GM10847 (cell line): Measurements from ENCODE around the gene ZNF140.
A peak's percentile ranks its signal among the peaks of the same experiment; 100 is the strongest.

Source experiments
- POLR2A ChIP-seq: IDR thresholded peaks from 2 replicates; pipeline ENCODE4 v1.6.1; 2011; ENCODE audit not compliant: insufficient read length; ENCODE audit errors: extremely low read depth

ZNF140 gene

DNA sequence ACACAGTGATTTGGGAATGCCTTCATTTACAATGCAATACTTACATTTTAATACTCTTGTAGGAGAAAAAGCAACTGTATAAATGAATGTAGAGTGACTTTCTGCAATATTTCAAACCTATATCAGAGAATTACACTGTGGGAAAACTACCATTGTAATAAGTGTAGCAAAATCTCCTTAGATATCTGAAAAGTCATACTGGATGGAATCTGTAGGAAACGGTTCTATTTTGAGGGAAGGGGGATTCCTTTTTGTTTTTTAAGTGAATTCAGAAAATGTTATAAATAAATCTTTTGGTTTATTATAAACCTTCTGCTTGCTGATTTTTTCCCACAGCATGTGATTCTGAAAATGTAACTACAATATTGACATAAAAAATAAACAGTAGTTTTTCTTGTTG is 26.4 kb downstream of the ZNF140 start:
- no peak for TF ChIP-seq POLR2A

- TF ChIP-seq POLR2A, result no peak
Observed at GRCh38 chr12:133108150-133108549, 27.4 kb downstream of the ZNF140 start.

GRCh38 chr12:133120385-133121191 is 39.9 kb downstream of the ZNF140 start:
- TF ChIP-seq POLR2A, result no peak

DNA sequence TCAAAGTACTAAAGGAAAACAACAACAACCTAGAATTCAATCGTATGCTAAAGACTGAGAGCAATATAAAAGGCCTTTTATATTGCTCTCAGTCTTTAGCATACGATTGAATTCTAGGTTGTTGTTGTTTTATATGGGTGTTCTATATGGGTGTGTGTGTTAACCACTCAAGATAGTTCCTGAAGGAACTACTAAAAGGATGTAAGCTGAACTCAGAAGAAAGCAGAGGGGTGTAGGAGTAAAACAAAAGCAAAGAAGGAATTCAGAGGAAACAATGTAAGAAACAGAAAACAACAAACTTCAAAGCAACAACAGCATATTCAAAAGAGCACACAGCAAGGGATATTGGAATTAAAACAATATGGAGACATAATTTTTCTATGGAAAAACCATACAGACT is 44.0 kb downstream of the ZNF140 start:
- no peak for TF ChIP-seq POLR2A

GRCh38 chr12:133129368-133130037 is 48.8 kb downstream of the ZNF140 start:
- no peak for TF ChIP-seq POLR2A

DNA sequence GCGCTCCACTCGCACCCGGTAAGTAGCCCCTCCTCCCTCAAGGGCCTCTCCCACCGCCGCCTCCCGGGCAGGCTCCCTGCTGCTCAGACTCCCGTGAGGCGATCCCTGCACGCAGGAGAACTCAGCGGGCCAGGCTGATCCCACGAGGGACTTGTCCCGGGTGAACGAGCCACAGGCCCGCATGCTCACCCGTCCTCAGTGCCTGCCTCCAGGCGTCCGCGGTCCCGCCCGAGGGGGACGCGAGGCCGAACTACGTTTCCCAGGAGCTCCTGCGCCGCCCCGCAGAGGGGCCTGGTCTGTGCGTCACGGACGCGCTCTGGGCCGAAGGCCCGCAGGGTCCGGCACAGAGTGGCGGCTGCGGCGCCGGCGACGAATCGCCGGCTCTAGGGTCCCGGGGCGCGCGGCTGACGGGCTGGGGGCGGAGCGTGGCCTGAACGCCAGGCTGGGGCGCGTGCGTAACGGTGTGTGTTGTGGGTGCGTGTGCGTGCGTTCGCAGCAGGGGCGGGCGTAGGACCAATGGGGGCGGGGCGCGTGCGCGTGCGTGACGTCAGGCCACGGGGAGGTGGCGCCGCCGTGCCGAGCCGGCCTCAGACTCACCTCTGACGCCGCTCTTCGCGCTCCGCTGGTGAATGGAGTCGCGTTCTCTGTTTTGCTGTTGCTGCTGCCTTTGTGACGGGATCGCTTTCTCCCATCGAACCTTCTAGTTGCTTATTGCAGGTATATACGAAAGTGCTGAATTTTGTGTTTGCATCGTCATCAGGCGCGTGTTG is 49.5 kb downstream of the ZNF140 start, which contains the start of the genes ZNF10 and ZNF891:
TSS of gene ZNF10 (plus strand) at position 590 of the 770 bp plus-strand sequence. CDS start 13,866 bp downstream, outside the sequence.
TSS of gene ZNF891 (minus strand) at position 237 of the 770 bp plus-strand sequence. CDS start 8,356 bp downstream, outside the sequence.
- peak; percentile 77 for TF ChIP-seq POLR2A

DNA sequence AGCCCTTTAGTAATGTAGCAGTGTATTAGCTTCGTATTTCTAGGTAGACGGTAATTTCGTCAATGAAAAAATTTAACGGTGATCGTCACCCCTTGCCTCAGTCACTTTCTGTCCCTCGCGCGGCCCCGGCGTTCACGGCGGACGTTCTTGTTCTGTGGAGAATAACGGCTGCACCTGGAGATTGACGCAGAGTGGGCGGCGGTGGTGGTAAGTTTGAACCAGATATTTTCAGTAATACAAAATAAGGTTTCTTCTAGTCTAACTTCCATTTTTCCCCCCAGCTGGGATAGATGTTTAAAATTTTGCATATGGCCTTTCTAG is 50.0 kb downstream of the ZNF140 start:
- TF ChIP-seq POLR2A, result no peak

DNA sequence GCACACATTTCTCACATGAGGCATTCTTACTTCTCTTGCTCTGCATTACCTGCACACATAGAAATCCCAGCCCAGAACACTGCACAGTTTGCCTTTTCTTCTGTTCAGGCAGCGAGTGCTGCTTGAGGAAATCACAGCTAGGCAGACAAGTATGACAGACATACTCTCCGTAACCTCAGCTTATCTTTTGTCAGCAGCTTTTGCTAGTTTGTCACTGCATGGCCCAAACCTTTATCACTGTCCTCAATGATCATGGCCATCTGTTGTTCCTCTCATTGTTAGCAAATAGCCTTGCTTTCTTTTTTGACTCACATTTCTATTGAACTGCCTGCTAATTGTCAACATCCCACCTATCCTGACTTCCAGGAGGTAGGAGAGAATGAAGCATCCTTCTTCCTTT is 55.0 kb downstream of the ZNF140 start:
- TF ChIP-seq POLR2A, result no peak

DNA sequence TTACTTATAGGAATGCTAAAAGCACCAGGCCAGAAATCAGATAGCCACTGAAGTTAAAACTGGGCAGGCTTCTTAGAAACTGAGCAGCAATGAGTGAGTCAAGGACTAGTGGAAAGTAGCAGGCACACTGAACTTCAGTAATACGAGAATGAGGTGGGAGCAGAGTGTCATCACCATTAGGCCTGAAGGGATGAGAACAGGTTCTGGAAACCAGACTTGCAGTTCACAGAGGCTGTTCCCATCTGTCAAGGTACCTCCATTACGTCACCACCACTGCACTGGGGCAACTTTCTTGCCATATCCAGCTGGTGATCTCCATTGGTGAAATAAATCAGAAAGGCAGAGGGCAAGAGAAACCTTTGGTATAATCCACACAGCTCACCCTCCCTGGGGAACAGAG is 65.3 kb downstream of the ZNF140 start:
- no peak for TF ChIP-seq POLR2A

DNA sequence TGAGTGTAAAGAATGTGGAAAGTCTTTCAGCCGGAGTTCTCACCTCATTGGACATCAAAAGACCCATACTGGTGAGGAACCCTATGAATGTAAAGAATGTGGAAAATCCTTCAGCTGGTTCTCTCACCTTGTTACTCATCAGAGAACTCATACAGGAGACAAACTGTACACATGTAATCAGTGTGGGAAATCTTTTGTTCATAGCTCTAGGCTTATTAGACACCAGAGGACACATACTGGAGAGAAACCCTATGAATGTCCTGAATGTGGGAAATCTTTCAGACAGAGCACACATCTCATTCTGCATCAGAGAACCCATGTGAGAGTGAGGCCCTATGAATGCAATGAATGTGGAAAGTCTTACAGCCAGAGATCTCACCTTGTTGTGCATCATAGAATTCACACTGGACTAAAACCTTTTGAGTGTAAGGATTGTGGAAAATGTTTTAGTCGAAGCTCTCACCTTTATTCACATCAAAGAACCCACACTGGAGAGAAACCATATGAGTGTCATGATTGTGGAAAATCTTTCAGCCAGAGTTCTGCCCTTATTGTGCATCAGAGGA is 75.5 kb downstream of the ZNF140 start:
- TF ChIP-seq POLR2A, result no peak
